Esophagus muscularis mucosa (tissue), 4 donors: ENCODE data around the gene NEB. TPM values are rescaled to one million over a fixed set of nuclear protein-coding genes. Genes with fewer than 3 reads are reported as not detected.

ENCODE experiments used
- DNase-seq: peaks from one replicate; pipeline ENCODE4 v3.0.0-alpha.2; 2017; ENCODE audit errors: extremely low spot score
- H3K27ac ChIP-seq, 4 donors: fragments of 200-600 bp; sonication (generic); replicated peaks in 1 of 4; 1 replicate in 3 of 4; 2 replicates in 1 of 4; pipeline ENCODE4 v1.5.1; 2016 to 2019; ENCODE audit warnings: mild to moderate bottlenecking in 1 of 4
- H3K27me3 ChIP-seq, 4 donors: fragments of 200-600 bp; sonication (generic); one replicate each; pipeline versions ENCODE4 v1.5.1 to v1.6.0; 2016 to 2019
- H3K36me3 ChIP-seq, 4 donors: fragments of 200-600 bp; sonication (generic); one replicate each; pipeline ENCODE4 v1.5.1; 2016 to 2019
- H3K4me1 ChIP-seq, 4 donors: fragments of 200-600 bp; sonication (generic); one replicate each; pipeline ENCODE4 v1.5.1; 2016 to 2019
- H3K4me3 ChIP-seq, 4 donors: fragments of 200-600 bp; sonication (generic); 1 replicate in 2 of 4; 2 replicates in 2 of 4; pipeline ENCODE4 v1.5.1; 2016 to 2019; ENCODE audit warnings: mild to moderate bottlenecking in 4 of 4, moderate library complexity in 1 of 4
- H3K9me3 ChIP-seq, 4 donors: fragments of 200-600 bp; sonication (generic); 1 replicate in 3 of 4; 2 replicates in 1 of 4; pipeline ENCODE4 v1.5.1; 2016 to 2019
- CTCF ChIP-seq, 3 experiments: fragments of 200-600 bp in 2 of 3; fragments of 450-650 bp in 1 of 3; sonication (generic) in 2 of 3; IDR thresholded peaks; one replicate each; pipeline ENCODE4 v1.5.1; 2017 to 2019; ENCODE audit warnings: antibody characterized with exemption in 3 of 3, mild to moderate bottlenecking in 2 of 3, moderate library complexity in 1 of 3
- EP300 ChIP-seq: sonication (generic); formaldehyde crosslinking; IDR thresholded peaks from one replicate; pipeline ENCODE4 v1.6.1; 2017; ENCODE audit warnings: antibody characterized with exemption
- POLR2A ChIP-seq: fragments of 450-650 bp; IDR thresholded peaks from one replicate; pipeline ENCODE4 v1.6.1; 2017; ENCODE audit warnings: antibody characterized with exemption, moderate library complexity, mild to moderate bottlenecking, low read depth
- POLR2AphosphoS5 ChIP-seq, 2 donors: sonication (generic); formaldehyde crosslinking; IDR thresholded peaks; one replicate each; pipeline ENCODE4 v1.6.1; 2017; ENCODE audit warnings: antibody characterized with exemption in 2 of 2
- WGBS: methylation state at CpG from one replicate; pipeline ENCODE4 v1.1.5; 2018; 5-methylcytosine and 5-hydroxymethylcytosine counted together
- intact Hi-C: fragments of 100-400 bp; cut with DNase I; formaldehyde crosslinking; loops from one replicate; pipeline ENCODE4 v1.15.1; 2023
- total RNA-seq, 4 donors: library from RNA; depleted of rRNA; stranded (reverse); fragments of >200 nt; gene quantifications; one replicate each; pipeline versions ENCODE4 v1.1.0 to v1.2.1, GENCODE V29; 2016

NEB gene
- total RNA-seq, 4 donors from 2014 or later: 0.23 to 0.84 (median 0.54) TPM

DNA sequence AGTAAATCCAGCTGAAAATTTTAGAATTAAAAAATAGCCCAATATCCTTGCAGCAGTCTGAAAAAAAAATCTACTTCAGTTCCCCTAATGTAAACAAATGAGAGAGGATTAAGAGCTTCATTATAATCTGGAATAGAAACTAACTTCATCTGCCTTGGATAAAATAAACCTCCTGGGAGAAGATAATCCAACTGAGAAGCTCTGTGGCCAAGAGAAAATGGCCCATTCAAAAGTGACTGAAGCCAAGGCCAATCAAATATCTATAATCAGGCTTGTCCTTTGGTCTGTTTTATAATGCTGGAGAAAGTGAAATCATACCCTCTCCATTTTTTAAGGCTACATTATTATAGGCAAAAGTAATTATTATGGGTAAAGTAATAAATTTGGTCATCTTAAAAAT lies 110.0 kb downstream of the NEB start:
- H3K36me3 ChIP-seq: no peaks in the 10 kb centered on the region
- H3K4me1 ChIP-seq: no peaks in the 10 kb centered on the region
- TF ChIP-seq CTCF (IDR thresholded peaks at IDR 0.05) (no peak), EP300 (no peak), POLR2A (no peak), POLR2AphosphoS5 (IDR thresholded peaks at IDR 0.05) (no peak)
- no peak overlapping the region for H3K4me3 ChIP-seq
- no peak overlapping the region for H3K27ac ChIP-seq
- no peaks in the 10 kb centered on the region for H3K27me3 ChIP-seq
- H3K9me3 ChIP-seq: no peaks in the 10 kb centered on the region
- intact Hi-C loops: no loop called here
- DNase-seq: no peak

GRCh38 chr2:151623631-151624030 lies 110.6 kb downstream of the NEB start:
- no peaks in the 10 kb centered on the region for H3K27me3 ChIP-seq
- intact Hi-C loops: no loop called here
- no peaks in the 10 kb centered on the region for H3K36me3 ChIP-seq
- TF ChIP-seq POLR2AphosphoS5 (IDR thresholded peaks at IDR 0.05) (no peak), CTCF (IDR thresholded peaks at IDR 0.05) (no peak), POLR2A (no peak), EP300 (no peak)
- H3K27ac ChIP-seq: no peak overlapping the region
- no peaks in the 10 kb centered on the region for H3K9me3 ChIP-seq
- no peak overlapping the region for H3K4me3 ChIP-seq
- H3K4me1 ChIP-seq: no peaks in the 10 kb centered on the region
- no peak for DNase-seq

DNA sequence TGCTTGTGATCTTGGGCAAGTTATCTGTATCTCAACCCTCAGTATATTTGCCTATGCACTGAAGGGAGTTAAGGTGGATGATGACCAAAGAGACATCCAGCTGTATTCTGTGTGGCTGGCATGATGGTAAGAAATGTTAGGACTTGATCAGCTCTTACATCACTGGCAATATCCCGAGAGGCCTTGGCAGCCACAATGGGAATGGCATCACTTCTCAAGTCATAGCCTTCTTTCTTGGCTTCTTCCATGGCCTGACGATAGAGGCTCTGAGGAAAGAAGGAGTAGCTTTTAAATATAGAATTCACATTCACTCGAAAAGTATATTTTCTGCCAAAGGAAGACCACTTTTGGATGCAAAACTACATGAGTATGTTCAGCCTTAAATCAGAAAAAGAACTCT lies 113.5 kb downstream of the NEB start:
- no peaks in the 10 kb centered on the region for H3K27me3 ChIP-seq
- no peak overlapping the region for H3K4me3 ChIP-seq
- no peaks in the 10 kb centered on the region for H3K4me1 ChIP-seq
- intact Hi-C loops: no loop called here
- H3K27ac ChIP-seq: no peak overlapping the region
- TF ChIP-seq EP300: no peak
- no peak for TF ChIP-seq POLR2AphosphoS5 (IDR thresholded peaks at IDR 0.05)
- TF ChIP-seq CTCF (IDR thresholded peaks at IDR 0.05): no peak
- TF ChIP-seq POLR2A: no peak
- no peaks in the 10 kb centered on the region for H3K36me3 ChIP-seq
- 71% methylated on average over 3 of the region's 3 CpGs for WGBS
- DNase-seq: no peak
- H3K9me3 ChIP-seq: no peaks in the 10 kb centered on the region

DNA sequence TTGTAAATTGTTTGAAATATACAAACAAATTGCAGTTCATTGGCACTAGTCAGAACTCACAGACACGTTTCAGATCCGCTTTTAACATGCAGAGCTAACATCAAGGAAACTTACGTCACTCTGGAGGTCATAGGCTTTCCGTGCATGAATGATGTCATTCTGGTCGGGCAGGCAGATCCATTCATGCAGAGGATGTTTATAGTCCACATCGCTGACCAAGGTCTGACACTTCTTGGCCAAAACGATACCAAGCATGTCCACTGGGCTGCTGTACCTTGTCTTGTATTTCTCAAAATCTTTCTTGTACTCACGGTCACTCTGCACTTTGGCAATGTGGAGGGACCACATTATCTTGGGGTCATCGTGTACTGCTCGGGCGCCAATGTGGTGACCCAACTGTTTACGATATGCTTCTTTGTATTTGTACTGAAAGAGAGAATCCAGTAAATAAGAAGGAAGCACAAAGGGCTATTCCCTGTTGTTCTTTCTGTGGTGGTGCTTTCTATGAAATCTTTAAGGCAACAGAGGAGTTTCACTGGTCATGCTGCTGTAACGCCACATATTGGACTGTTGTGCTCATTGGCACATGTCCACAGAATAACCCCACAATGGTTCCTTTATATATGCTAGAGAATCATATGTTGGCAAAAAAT lies 114.8 kb downstream of the NEB start:
- 76% methylated on average over 13 of the region's 13 CpGs for WGBS
- no peak overlapping the region for H3K27ac ChIP-seq
- H3K27me3 ChIP-seq: no peaks in the 10 kb centered on the region
- H3K4me1 ChIP-seq: no peaks in the 10 kb centered on the region
- no peak for TF ChIP-seq CTCF (IDR thresholded peaks at IDR 0.05)
- no peak for TF ChIP-seq EP300
- no peak for TF ChIP-seq POLR2A
- no peak for TF ChIP-seq POLR2AphosphoS5 (IDR thresholded peaks at IDR 0.05)
- H3K9me3 ChIP-seq: no peaks in the 10 kb centered on the region
- DNase-seq: no peak
- intact Hi-C loops: loop anchor here (10.0 kb wide), 1 partner anchor 405 kb away; no protein-coding TSS in a partner anchor
- no peaks in the 10 kb centered on the region for H3K36me3 ChIP-seq
- H3K4me3 ChIP-seq: no peak overlapping the region

DNA sequence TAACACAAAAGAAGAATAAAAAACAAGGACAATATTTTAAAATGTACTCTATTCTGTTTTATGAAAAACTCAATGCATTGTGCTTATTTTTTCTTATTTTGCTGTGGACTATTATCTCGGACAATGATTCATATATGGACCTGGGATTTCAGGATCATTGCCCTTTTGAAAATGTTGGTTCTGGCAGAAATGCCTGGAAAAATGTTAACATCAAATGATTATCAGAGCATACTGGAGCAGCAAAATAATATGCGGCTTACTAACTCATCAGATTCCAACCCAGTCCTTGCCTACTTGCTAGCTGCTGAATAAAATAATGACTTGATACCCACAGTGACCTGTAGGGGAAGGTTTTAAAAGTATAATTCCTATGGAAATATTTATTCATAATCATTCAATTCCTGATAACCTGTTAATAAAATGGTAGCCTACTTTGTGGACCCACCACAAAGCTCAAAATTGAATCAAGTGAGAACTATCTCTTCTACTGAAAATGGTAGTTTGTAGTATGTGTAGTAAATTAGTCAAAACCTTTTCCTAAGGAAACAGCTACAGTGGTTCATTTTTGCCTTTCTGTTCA lies 117.4 kb downstream of the NEB start:
- Histone ChIP-seq H3K36me3 (no peaks in the 10 kb centered on the region), H3K27ac (no peak overlapping the region), H3K9me3 (no peaks in the 10 kb centered on the region), H3K4me3 (no peak overlapping the region), H3K4me1 (no peaks in the 10 kb centered on the region), H3K27me3 (no peaks in the 10 kb centered on the region)
- intact Hi-C loops: loop anchor here (10.0 kb wide), 1 partner anchor 408 kb away; no protein-coding TSS in a partner anchor
- no peak for TF ChIP-seq POLR2A
- DNase-seq: no peak
- 97% methylated on average over 2 of the region's 2 CpGs for WGBS
